HepG2 (cell line): ENCODE measurements around the gene THADA. TPM values are rescaled to one million over a fixed set of nuclear protein-coding genes. Genes with fewer than 3 reads are reported as not detected.
A peak's percentile ranks its signal among the peaks of the same experiment; 100 is the strongest.

Experiments used
- ARID4A ChIP-seq: sonication (generic); formaldehyde crosslinking; IDR thresholded peaks from 2 replicates; pipeline ENCODE4 v1.5.0; 2020; ENCODE audit warnings: mild to moderate bottlenecking, missing genetic modification reagents, borderline replicate concordance
- CBX5 ChIP-seq: sonication (generic); formaldehyde crosslinking; IDR thresholded peaks from 2 replicates; pipeline ENCODE4 v1.4.0; 2020; ENCODE audit warnings: missing genetic modification reagents, borderline replicate concordance
- HDAC2 ChIP-seq: sonication (generic); formaldehyde crosslinking; IDR thresholded peaks from 2 replicates; pipeline ENCODE4 v1.4.0; 2020; ENCODE audit warnings: missing genetic modification reagents
- KDM3A ChIP-seq: IDR thresholded peaks from 2 replicates; pipeline ENCODE4 v1.6.1; 2018; ENCODE audit warnings: low read depth, missing compliant biosample characterization
- KMT2A ChIP-seq: sonication (generic); formaldehyde crosslinking; IDR thresholded peaks from 2 replicates; pipeline ENCODE4 v1.4.0; 2020; ENCODE audit warnings: missing genetic modification reagents
- MYPOP ChIP-seq: sonication (generic); formaldehyde crosslinking; IDR thresholded peaks from 2 replicates; pipeline ENCODE4 v1.8.1; 2023; ENCODE audit warnings: mild to moderate bottlenecking, moderate library complexity, missing genetic modification reagents
- NR0B2 ChIP-seq: sonication (generic); formaldehyde crosslinking; IDR thresholded peaks from 2 replicates; pipeline ENCODE4 v1.4.0; 2020; ENCODE audit warnings: mild to moderate bottlenecking, missing genetic modification reagents
- NR2F1 ChIP-seq, 2 experiments: fragments of 450-650 bp in 1 of 2; formaldehyde crosslinking in 1 of 2; IDR thresholded peaks; 2 replicates each; pipeline versions ENCODE4 v1.5.0 to v1.6.1; 2016 to 2020; ENCODE audit warnings: mild to moderate bottlenecking in 1 of 2, missing compliant biosample characterization in 1 of 2, missing genetic modification reagents in 1 of 2, moderate library complexity in 1 of 2
- RARA ChIP-seq: IDR thresholded peaks from 2 replicates; pipeline ENCODE4 v1.6.1; 2016; ENCODE audit warnings: missing genetic modification reagents, missing compliant biosample characterization
- SAFB2 ChIP-seq: sonication (generic); formaldehyde crosslinking; IDR thresholded peaks from 2 replicates; pipeline ENCODE4 v1.5.1; 2020; ENCODE audit warnings: missing genetic modification reagents, low read depth, mild to moderate bottlenecking, borderline replicate concordance
- SOX6 ChIP-seq, 2 experiments: fragments of 450-650 bp in 1 of 2; sonication (generic) in 1 of 2; formaldehyde crosslinking in 1 of 2; IDR thresholded peaks; 2 replicates each; pipeline versions ENCODE4 v1.4.0 to v1.6.1; 2017 to 2020; ENCODE audit warnings: antibody characterized with exemption in 1 of 2, mild to moderate bottlenecking in 1 of 2, missing genetic modification reagents in 1 of 2
- TRAFD1 ChIP-seq: sonication (generic); formaldehyde crosslinking; IDR thresholded peaks from 2 replicates; pipeline ENCODE4 v1.5.1; 2020; ENCODE audit warnings: missing genetic modification reagents, mild to moderate bottlenecking, borderline replicate concordance
- TRIM22 ChIP-seq: fragments of 450-650 bp; IDR thresholded peaks from 2 replicates; pipeline ENCODE4 v1.6.1; 2017
- ZMYM3 ChIP-seq: sonication (generic); formaldehyde crosslinking; IDR thresholded peaks from 2 replicates; pipeline ENCODE4 v1.5.1; 2020; ENCODE audit warnings: mild to moderate bottlenecking, missing genetic modification reagents
- ZMYM4 ChIP-seq: sonication (generic); formaldehyde crosslinking; IDR thresholded peaks from 2 replicates; pipeline ENCODE4 v1.8.1; 2023; ENCODE audit warnings: mild to moderate bottlenecking, missing genetic modification reagents
- ZNF256 ChIP-seq: sonication (generic); formaldehyde crosslinking; conservative IDR thresholded peaks from 2 replicates; pipeline ENCODE4 v1.4.0; 2020; ENCODE audit warnings: missing genetic modification reagents
- ZNF30 ChIP-seq: sonication (generic); formaldehyde crosslinking; IDR thresholded peaks from 2 replicates; pipeline ENCODE4 v1.5.0; 2020; ENCODE audit warnings: mild to moderate bottlenecking, missing genetic modification reagents
- ZNF430 ChIP-seq: sonication (generic); formaldehyde crosslinking; IDR thresholded peaks from 2 replicates; pipeline ENCODE4 v1.9.0; 2021; ENCODE audit warnings: mild to moderate bottlenecking, missing genetic modification reagents
- ZSCAN9 ChIP-seq: IDR thresholded peaks from 2 replicates; pipeline ENCODE4 v1.6.1; 2016; ENCODE audit warnings: borderline replicate concordance
- polyA plus RNA-seq, 8 experiments: library from polyadenylated mRNA; depleted of rRNA in 3 of 8; stranded (reverse) in 7 of 8; unstranded in 1 of 8; fragments of >200 nt; fragmentation: Illumina TruSeq in 4 of 8; extraction: Trizol in 4 of 8; gene quantifications; 2 replicates each; pipeline versions ENCODE4 v1.2.1 to v1.2.3, GENCODE V29; 2011 to 2016; ENCODE audit warnings: low read depth in 4 of 8, missing spikeins in 1 of 8, mixed read lengths in 1 of 8; ENCODE audit not compliant: insufficient read depth in 1 of 8
- total RNA-seq, 5 experiments: library from RNA; depleted of rRNA; stranded (reverse); fragments of >200 nt; fragmentation: Illumina TruSeq; extraction: Trizol; gene quantifications; 2 replicates each; pipeline ENCODE4 v1.2.3, GENCODE V29; 2016; ENCODE audit warnings: low read depth in 1 of 5

THADA gene
- total and polyA plus RNA-seq, 2 of the 13 experiments (the other 11 are each of a cell fraction or from before 2014, with no cell fraction given), result 12.7 to 21.7 TPM

GRCh38 chr2:43611987-43612894 lies 16.4 kb upstream of the THADA start (continued):
- TF ChIP-seq NR0B2 (CRISPR knock-in tag), result no peak
- no peak for TF ChIP-seq ZNF30 (CRISPR knock-in tag)
- no peak for TF ChIP-seq SOX6 (IDR thresholded peaks at IDR 0.05)
- peak; percentile 40; the same call in 1 of the 2 replicates for TF ChIP-seq SOX6 (CRISPR knock-in tag; IDR thresholded peaks at IDR 0.05)
- no peak for TF ChIP-seq ZNF256
- peak; percentile 54 to 75; a peak in 3 of 4 replicates for TF ChIP-seq NR2F1 (CRISPR knock-in tag; IDR thresholded peaks at IDR 0.05)
- TF ChIP-seq MYPOP, result no peak
- TF ChIP-seq HDAC2 (CRISPR knock-in tag), result no peak
- TF ChIP-seq CBX5 (CRISPR knock-in tag), result no peak
- TF ChIP-seq ZMYM4 (CRISPR knock-in tag), result peak; percentile 45; the same call in 1 of the 2 replicates
- TF ChIP-seq KMT2A (CRISPR knock-in tag), result no peak
- 0 out of 2 replicates have a peak, but pooled peaks have one; percentile 23 for TF ChIP-seq ZSCAN9 (CRISPR knock-in tag)
- TF ChIP-seq TRAFD1 (CRISPR knock-in tag), result no peak
- 0 out of 2 replicates have a peak, but pooled peaks have one; percentile 17 for TF ChIP-seq ARID4A (CRISPR knock-in tag)
- 0 out of 2 replicates have a peak, but pooled peaks have one; percentile 18 for TF ChIP-seq RARA
- TF ChIP-seq ZMYM3 (CRISPR knock-in tag), result no peak
- TF ChIP-seq KDM3A (CRISPR knock-in tag), result 0 out of 2 replicates have a peak, but pooled peaks have one; percentile 12
- TF ChIP-seq ZNF430, result no peak
- TF ChIP-seq SAFB2, result no peak; the same call in 1 of the 2 replicates
- no peak for TF ChIP-seq TRIM22
